ENCODE measurements around the gene ARAP1. TPM values are rescaled to one million over a fixed set of nuclear protein-coding genes. Genes with fewer than 3 reads are reported as not detected.
A peak's percentile ranks its signal among the peaks of the same experiment; 100 is the strongest.

The ARAP1 gene
- total and polyA plus RNA-seq, 7 experiments from 2014 or later = 30.4 to 317 (median 132) TPM

- peak overlapping the region; percentile 64 to 98 (median 92) for H3K27ac Mint-ChIP-seq
- no peaks in the 10 kb centered on the region for H3K9me3 ChIP-seq (ENCODE audit: control insufficient read depth in 2 of 3, low read length in 3 of 3)
- ATAC-seq (peak; percentile 53), DNase-seq (peak; percentile 41 to 85 (median 82))
- H3K27me3 ChIP-seq (ENCODE audit: control insufficient read depth in 2 of 2, insufficient read depth in 2 of 2, low read length in 2 of 2) = no peaks in the 10 kb centered on the region
- H3K4me3 ChIP-seq (ENCODE audit: low read length) = no peak overlapping the region
- peaks cover 33 to 67% (median 55%) of the 10 kb centered on the region in 7 donors for H3K4me1 Mint-ChIP-seq
- H3K27ac ChIP-seq (ENCODE audit: low read depth, low read length) = peak overlapping the region; percentile 16
- H3K36me3 ChIP-seq (ENCODE audit: control insufficient read depth in 2 of 3, insufficient read depth in 3 of 3, low read length in 3 of 3) = peaks cover 0 to 12% (median 4%) of the 10 kb centered on the region in 3 experiments
- H3K36me3 Mint-ChIP-seq = peaks cover 0 to 4% (median 0%) of the 10 kb centered on the region in 5 donors
- H3K4me1 ChIP-seq (ENCODE audit: control insufficient read depth in 2 of 2, insufficient read depth in 2 of 2, low read length in 2 of 2) = peaks cover 27 to 35% of the 10 kb centered on the region in 2 donors
- peak overlapping the region in 9 of 10 donors; percentile 2 to 78 (median 64) for H3K4me3 Mint-ChIP-seq
- intact Hi-C loops (cut with micrococcal nuclease) = loop anchor here (1.0 to 5.0 kb wide), 6 partner anchors 11 to 922 kb away; partner anchors contain the start of gene PLEKHB1 (in 1 of the 2)
- peaks cover 0 to 4% (median 0%) of the 10 kb centered on the region in 11 donors for H3K9me3 Mint-ChIP-seq
- ChIA-PET CTCF (interaction anchor here (0.6 to 7.5 kb wide), 29 partner anchors 9 to 1978 kb away, joined by 3 to 102 read pairs (median 4); partner anchors contain the start of genes ATG16L2 and STARD10), POLR2A (interaction anchor here (0.6 to 1.5 kb wide), 13 partner anchors 9 to 1243 kb away, joined by 3 to 31 read pairs (median 3); partner anchors contain the start of genes MRPL48 and STARD10)
- no peaks in the 10 kb centered on the region for H3K27me3 Mint-ChIP-seq
Measured at GRCh38 chr11:72724851-72725723, 27.1 kb downstream of the ARAP1 start.

GRCh38 chr11:72724021-72724551 lies 28.1 kb downstream of the ARAP1 start:
- H3K9me3 Mint-ChIP-seq = peaks cover 0 to 4% (median 0%) of the 10 kb centered on the region in 11 donors
- peaks cover 37 to 45% of the 10 kb centered on the region in 2 donors for H3K4me1 ChIP-seq (ENCODE audit: control insufficient read depth in 2 of 2, insufficient read depth in 2 of 2, low read length in 2 of 2)
- peak overlapping the region; percentile 52 to 95 (median 77) for H3K27ac Mint-ChIP-seq
- POLR2A ChIA-PET = interaction anchor here (1.3 to 3.4 kb wide), 3 partner anchors 12 to 91 kb away, joined by 6 to 15 read pairs (median 14); partner anchors contain the start of gene ATG16L2
- CTCF ChIA-PET = interaction anchor here (0.5 to 7.5 kb wide), 9 partner anchors 10 to 454 kb away, joined by 3 to 102 read pairs (median 4); partner anchors contain the start of gene STARD10
- H3K27me3 Mint-ChIP-seq = no peaks in the 10 kb centered on the region
- H3K27ac ChIP-seq (ENCODE audit: low read depth, low read length) = peak overlapping the region; percentile 27
- H3K4me1 Mint-ChIP-seq = peaks cover 41 to 73% (median 58%) of the 10 kb centered on the region in 7 donors
- H3K9me3 ChIP-seq (ENCODE audit: control insufficient read depth in 2 of 3, low read length in 3 of 3) = no peaks in the 10 kb centered on the region
- no peaks in the 10 kb centered on the region for H3K36me3 Mint-ChIP-seq
- H3K36me3 ChIP-seq (ENCODE audit: control insufficient read depth in 2 of 3, insufficient read depth in 3 of 3, low read length in 3 of 3) = peaks cover 0 to 12% (median 4%) of the 10 kb centered on the region in 3 experiments
- no peak for DNase-seq
- H3K4me3 ChIP-seq (ENCODE audit: low read length) = no peak overlapping the region
- intact Hi-C loops (cut with micrococcal nuclease) = loop anchor here in 1 of 2 donors (5.0 kb wide), 1 partner anchor 923 kb away; the partner anchor contains the start of gene PLEKHB1
- H3K4me3 Mint-ChIP-seq = peak overlapping the region in 6 of 10 donors; percentile 11 to 38 (median 16)
- H3K27me3 ChIP-seq (ENCODE audit: control insufficient read depth in 2 of 2, insufficient read depth in 2 of 2, low read length in 2 of 2) = no peaks in the 10 kb centered on the region
- ATAC-seq = no peak

GRCh38 chr11:72723508-72723907 lies 28.7 kb downstream of the ARAP1 start:
- Histone ChIP-seq H3K36me3 (ENCODE audit: control insufficient read depth in 2 of 3, insufficient read depth in 3 of 3, low read length in 3 of 3) (peaks cover 0 to 16% (median 4%) of the 10 kb centered on the region in 3 experiments), H3K27me3 (ENCODE audit: control insufficient read depth in 2 of 2, insufficient read depth in 2 of 2, low read length in 2 of 2) (no peaks in the 10 kb centered on the region), H3K4me1 (ENCODE audit: control insufficient read depth in 2 of 2, insufficient read depth in 2 of 2, low read length in 2 of 2) (peaks cover 43 to 49% of the 10 kb centered on the region in 2 donors), H3K27ac (ENCODE audit: low read depth, low read length) (peak overlapping the region; percentile 27), H3K9me3 (ENCODE audit: control insufficient read depth in 2 of 3, low read length in 3 of 3) (no peaks in the 10 kb centered on the region), H3K4me3 (ENCODE audit: low read length) (no peak overlapping the region)
- POLR2A ChIA-PET = interaction anchor here (0.6 to 3.4 kb wide), 4 partner anchors 13 to 92 kb away, joined by 4 to 15 read pairs (median 11); partner anchors contain the start of gene ATG16L2
- Mint-ChIP-seq H3K27ac (peak overlapping the region in 8 of 9 donors; percentile 57 to 95 (median 77)), H3K9me3 (peaks cover 0 to 4% (median 0%) of the 10 kb centered on the region in 11 donors), H3K4me3 (peak overlapping the region in 5 of 10 donors; percentile 11 to 38 (median 29)), H3K4me1 (peaks cover 46 to 73% (median 63%) of the 10 kb centered on the region in 7 donors), H3K36me3 (no peaks in the 10 kb centered on the region), H3K27me3 (no peaks in the 10 kb centered on the region)
- DNase-seq (no peak), ATAC-seq (no peak)
- intact Hi-C loops (cut with micrococcal nuclease) = loop anchor here (2.0 to 5.0 kb wide), 3 partner anchors 39 to 924 kb away; partner anchors contain the start of gene PLEKHB1 (in 1 of the 2)
- CTCF ChIA-PET = interaction anchor here (0.5 to 7.5 kb wide), 8 partner anchors 14 to 454 kb away, joined by 3 to 102 read pairs (median 4); partner anchors contain the start of gene STARD10

GRCh38 chr11:72722050-72722748 lies 30.0 kb downstream of the ARAP1 start:
- Mint-ChIP-seq H3K9me3 (peaks cover 0 to 4% (median 0%) of the 10 kb centered on the region in 11 donors), H3K27ac (peak overlapping the region; percentile 87 to 99 (median 96))
- peak; percentile 71 to 92 (median 91) for DNase-seq

GRCh38 chr11:72721689-72722049 lies 30.5 kb downstream of the ARAP1 start:
- CTCF ChIA-PET = interaction anchor here (1.4 to 7.5 kb wide), 4 partner anchors 16 to 94 kb away, joined by 3 to 102 read pairs (median 16); partner anchors contain the start of gene STARD10
- H3K27ac Mint-ChIP-seq = peak overlapping the region; percentile 87 to 99 (median 96)
- H3K4me3 Mint-ChIP-seq = peak overlapping the region; percentile 88 to 99 (median 94)

More at GRCh38 chr11:72722050-72722748, 30.0 kb downstream of the ARAP1 start:
- peaks cover 50 to 80% (median 62%) of the 10 kb centered on the region in 7 donors for H3K4me1 Mint-ChIP-seq
- Histone ChIP-seq H3K27me3 (ENCODE audit: control insufficient read depth in 2 of 2, insufficient read depth in 2 of 2, low read length in 2 of 2) (no peaks in the 10 kb centered on the region), H3K9me3 (ENCODE audit: control insufficient read depth in 2 of 3, low read length in 3 of 3) (no peaks in the 10 kb centered on the region), H3K36me3 (ENCODE audit: control insufficient read depth in 2 of 3, insufficient read depth in 3 of 3, low read length in 3 of 3) (peaks cover 0 to 26% (median 4%) of the 10 kb centered on the region in 3 experiments), H3K27ac (ENCODE audit: low read depth, low read length) (peak overlapping the region; percentile 78), H3K4me1 (ENCODE audit: control insufficient read depth in 2 of 2, insufficient read depth in 2 of 2, low read length in 2 of 2) (peaks cover 46 to 49% of the 10 kb centered on the region in 2 donors), H3K4me3 (ENCODE audit: low read length) (peak overlapping the region; percentile 98)
- intact Hi-C loops (cut with micrococcal nuclease) = loop anchor here (1.0 to 5.0 kb wide), 11 partner anchors 14 to 925 kb away; partner anchors contain the start of genes ARAP1 (in 2 of the 2), ATG16L2 (in 2 of the 2), FCHSD2 (in 1 of the 2) and PLEKHB1 (in 1 of the 2)
- ATAC-seq = peak; percentile 86
- POLR2A ChIA-PET = interaction anchor here (0.6 to 3.4 kb wide), 16 partner anchors 15 to 509 kb away, joined by 3 to 15 read pairs (median 3); partner anchors contain the start of genes ATG16L2, FCHSD2 and STARD10
- CTCF ChIA-PET = interaction anchor here (1.1 to 7.5 kb wide), 6 partner anchors 15 to 455 kb away, joined by 3 to 102 read pairs (median 16); partner anchors contain the start of gene STARD10
- peak overlapping the region; percentile 88 to 99 (median 94) for H3K4me3 Mint-ChIP-seq
- no peaks in the 10 kb centered on the region for H3K27me3 Mint-ChIP-seq
- H3K36me3 Mint-ChIP-seq = peaks cover 0 to 2% (median 0%) of the 10 kb centered on the region in 5 donors

More at GRCh38 chr11:72721689-72722049, 30.5 kb downstream of the ARAP1 start:
- peaks cover 0 to 2% (median 0%) of the 10 kb centered on the region in 5 donors for H3K36me3 Mint-ChIP-seq
- Histone ChIP-seq H3K36me3 (ENCODE audit: control insufficient read depth in 2 of 3, insufficient read depth in 3 of 3, low read length in 3 of 3) (peaks cover 0 to 27% (median 4%) of the 10 kb centered on the region in 3 experiments), H3K4me1 (ENCODE audit: control insufficient read depth in 2 of 2, insufficient read depth in 2 of 2, low read length in 2 of 2) (peaks cover 47 to 49% of the 10 kb centered on the region in 2 donors), H3K27me3 (ENCODE audit: control insufficient read depth in 2 of 2, insufficient read depth in 2 of 2, low read length in 2 of 2) (no peaks in the 10 kb centered on the region), H3K4me3 (ENCODE audit: low read length) (peak overlapping the region; percentile 98), H3K9me3 (ENCODE audit: control insufficient read depth in 2 of 3, low read length in 3 of 3) (no peaks in the 10 kb centered on the region), H3K27ac (ENCODE audit: low read depth, low read length) (peak overlapping the region; percentile 78)
- DNase-seq = peak in 4 of 9 donors; percentile 32 to 47 (median 38)
- POLR2A ChIA-PET = interaction anchor here (0.6 to 3.4 kb wide), 13 partner anchors 15 to 510 kb away, joined by 3 to 15 read pairs (median 3); partner anchors contain the start of genes ATG16L2 and FCHSD2
- peak; percentile 41 for ATAC-seq
- no peaks in the 10 kb centered on the region for H3K27me3 Mint-ChIP-seq
- H3K9me3 Mint-ChIP-seq = peaks cover 0 to 4% (median 0%) of the 10 kb centered on the region in 11 donors
- intact Hi-C loops (cut with micrococcal nuclease) = loop anchor here (1.0 to 5.0 kb wide), 11 partner anchors 15 to 926 kb away; partner anchors contain the start of genes ARAP1 (in 2 of the 2), ATG16L2 (in 2 of the 2), FCHSD2 (in 1 of the 2) and PLEKHB1 (in 1 of the 2)
- H3K4me1 Mint-ChIP-seq = peaks cover 50 to 80% (median 66%) of the 10 kb centered on the region in 7 donors
